Measurements from ENCODE around the gene NECTIN2.

- TF ChIP-seq, protein P1, sequence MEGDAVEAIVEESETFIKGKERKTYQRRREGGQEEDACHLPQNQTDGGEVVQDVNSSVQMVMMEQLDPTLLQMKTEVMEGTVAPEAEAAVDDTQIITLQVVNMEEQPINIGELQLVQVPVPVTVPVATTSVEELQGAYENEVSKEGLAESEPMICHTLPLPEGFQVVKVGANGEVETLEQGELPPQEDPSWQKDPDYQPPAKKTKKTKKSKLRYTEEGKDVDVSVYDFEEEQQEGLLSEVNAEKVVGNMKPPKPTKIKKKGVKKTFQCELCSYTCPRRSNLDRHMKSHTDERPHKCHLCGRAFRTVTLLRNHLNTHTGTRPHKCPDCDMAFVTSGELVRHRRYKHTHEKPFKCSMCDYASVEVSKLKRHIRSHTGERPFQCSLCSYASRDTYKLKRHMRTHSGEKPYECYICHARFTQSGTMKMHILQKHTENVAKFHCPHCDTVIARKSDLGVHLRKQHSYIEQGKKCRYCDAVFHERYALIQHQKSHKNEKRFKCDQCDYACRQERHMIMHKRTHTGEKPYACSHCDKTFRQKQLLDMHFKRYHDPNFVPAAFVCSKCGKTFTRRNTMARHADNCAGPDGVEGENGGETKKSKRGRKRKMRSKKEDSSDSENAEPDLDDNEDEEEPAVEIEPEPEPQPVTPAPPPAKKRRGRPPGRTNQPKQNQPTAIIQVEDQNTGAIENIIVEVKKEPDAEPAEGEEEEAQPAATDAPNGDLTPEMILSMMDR (IDR thresholded peaks at IDR 0.05; ENCODE audit: insufficient read depth, low read depth, low read length), result no peak
- TF ChIP-seq EZH2 (IDR thresholded peaks at IDR 0.05; ENCODE audit: insufficient read depth, low read length), result no peak
Observed at GRCh38 chr19:44894052-44894400, 47.9 kb downstream of the NECTIN2 start.

Measured in astrocyte (in vitro differentiated cells and primary cell).